ENCODE data around the gene WASL. TPM values are rescaled to one million over a fixed set of nuclear protein-coding genes. Genes with fewer than 3 reads are reported as not detected.

Gene WASL
- polyA plus RNA-seq, 1 donor (not counting 4 experiments of a cell fraction or from before 2014, with no cell fraction given) = 17.5 TPM

DNA sequence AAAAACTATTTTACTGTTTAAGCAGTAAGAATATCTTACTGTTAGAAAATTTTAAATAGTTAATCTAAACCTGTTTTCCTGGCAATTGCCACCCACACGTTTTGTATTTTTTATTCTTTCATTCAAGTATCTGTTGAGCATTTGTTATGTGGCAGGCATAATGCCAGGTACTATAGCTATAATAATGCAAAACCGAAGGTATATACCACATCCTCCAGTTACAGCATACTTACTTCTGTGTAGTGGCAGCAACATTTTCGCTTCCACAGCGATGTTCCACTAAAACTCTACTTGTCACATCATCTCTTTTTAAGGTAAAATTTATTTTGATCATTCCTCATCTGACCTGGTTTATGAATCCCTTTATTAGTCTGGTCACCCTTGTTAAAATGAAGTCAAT, 30.0 kb downstream of the WASL start:
- no peak overlapping the region for H3K27ac ChIP-seq (ENCODE audit: control insufficient read depth, insufficient read depth, low read length)
- H3K27me3 ChIP-seq (ENCODE audit: control insufficient read depth, extremely low read depth, insufficient read depth, low read length) = no peaks in the 10 kb centered on the region
- no peak overlapping the region for H3K4me2 ChIP-seq (ENCODE audit: control insufficient read depth, extremely low read depth, insufficient read depth, low read depth, low read length)
- H3K4me1 ChIP-seq (ENCODE audit: control insufficient read depth, extremely low read depth, insufficient read depth, low read length) = peaks cover 3% of the 10 kb centered on the region
- TF ChIP-seq EZH2 (IDR thresholded peaks at IDR 0.05; ENCODE audit: low read length) = no peak
- TF ChIP-seq, protein P1, sequence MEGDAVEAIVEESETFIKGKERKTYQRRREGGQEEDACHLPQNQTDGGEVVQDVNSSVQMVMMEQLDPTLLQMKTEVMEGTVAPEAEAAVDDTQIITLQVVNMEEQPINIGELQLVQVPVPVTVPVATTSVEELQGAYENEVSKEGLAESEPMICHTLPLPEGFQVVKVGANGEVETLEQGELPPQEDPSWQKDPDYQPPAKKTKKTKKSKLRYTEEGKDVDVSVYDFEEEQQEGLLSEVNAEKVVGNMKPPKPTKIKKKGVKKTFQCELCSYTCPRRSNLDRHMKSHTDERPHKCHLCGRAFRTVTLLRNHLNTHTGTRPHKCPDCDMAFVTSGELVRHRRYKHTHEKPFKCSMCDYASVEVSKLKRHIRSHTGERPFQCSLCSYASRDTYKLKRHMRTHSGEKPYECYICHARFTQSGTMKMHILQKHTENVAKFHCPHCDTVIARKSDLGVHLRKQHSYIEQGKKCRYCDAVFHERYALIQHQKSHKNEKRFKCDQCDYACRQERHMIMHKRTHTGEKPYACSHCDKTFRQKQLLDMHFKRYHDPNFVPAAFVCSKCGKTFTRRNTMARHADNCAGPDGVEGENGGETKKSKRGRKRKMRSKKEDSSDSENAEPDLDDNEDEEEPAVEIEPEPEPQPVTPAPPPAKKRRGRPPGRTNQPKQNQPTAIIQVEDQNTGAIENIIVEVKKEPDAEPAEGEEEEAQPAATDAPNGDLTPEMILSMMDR (optimal IDR thresholded peaks at IDR 0.05 in 1 of 3, IDR thresholded peaks at IDR 0.05 in 1 of 3, conservative IDR thresholded peaks at IDR 0.05 in 1 of 3; ENCODE audit: extremely low read depth in 1 of 3, insufficient read depth in 2 of 3, low read length in 3 of 3) = no peak
- no peaks in the 10 kb centered on the region for H4K20me1 ChIP-seq (ENCODE audit: control insufficient read depth, extremely low read depth, insufficient read depth, low read length)
- no peak overlapping the region for H3K4me3 ChIP-seq (ENCODE audit: control insufficient read depth in 2 of 3, extremely low read depth in 1 of 3, insufficient read depth in 2 of 3, low read depth in 1 of 3, low read length in 3 of 3)
- dilution Hi-C loops (cut with MboI; ENCODE audit: extremely low pct_ligation_motif_present, low sequenced_read_pairs) = no loop called here
- H3K9ac ChIP-seq (ENCODE audit: control insufficient read depth, extremely low read depth, insufficient read depth, low read length) = no peak overlapping the region
- H3K79me2 ChIP-seq (ENCODE audit: control insufficient read depth, insufficient read depth, low read length) = peaks cover 76% of the 10 kb centered on the region
- FAIRE-seq (no peak), DNase-seq (ENCODE audit: low read depth, low spot score) (no peak)
- peaks cover 0 to 2% of the 10 kb centered on the region in 2 experiments for H3K36me3 ChIP-seq (ENCODE audit: control insufficient read depth in 2 of 2, extremely low read depth in 1 of 2, insufficient read depth in 2 of 2, low read length in 2 of 2)
- no peaks in the 10 kb centered on the region for H3K9me1 ChIP-seq (ENCODE audit: control insufficient read depth, extremely low read depth, insufficient read depth, low read length)
- H3K9me3 ChIP-seq (ENCODE audit: control insufficient read depth, low read depth, low read length) = no peaks in the 10 kb centered on the region
- H2AFZ ChIP-seq (ENCODE audit: control insufficient read depth, low read length) = no peak overlapping the region

DNA sequence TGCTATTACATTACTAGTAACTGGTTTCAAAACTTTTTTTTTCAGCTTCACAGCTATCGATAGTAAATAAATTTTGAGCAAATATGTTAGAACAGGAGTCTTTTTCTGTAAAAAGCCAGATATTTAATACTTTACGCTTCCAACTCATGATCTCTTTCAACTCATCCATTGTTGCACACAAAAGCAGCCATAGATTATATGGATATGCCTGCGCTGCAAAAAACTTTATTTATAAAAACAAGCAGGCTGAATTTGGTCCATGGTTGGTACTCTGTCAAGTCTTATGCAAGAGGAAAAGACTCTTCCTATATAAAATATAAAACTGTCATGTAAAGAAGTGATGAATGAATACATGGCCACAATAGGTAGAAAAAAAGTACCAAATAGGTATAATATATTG, 31.1 kb downstream of the WASL start:
- H2AFZ ChIP-seq (ENCODE audit: control insufficient read depth, low read length) = no peak overlapping the region
- dilution Hi-C loops (cut with MboI; ENCODE audit: extremely low pct_ligation_motif_present, low sequenced_read_pairs) = no loop called here
- H3K4me2 ChIP-seq (ENCODE audit: control insufficient read depth, extremely low read depth, insufficient read depth, low read depth, low read length) = no peak overlapping the region
- no peak overlapping the region for H3K4me3 ChIP-seq (ENCODE audit: control insufficient read depth in 2 of 3, extremely low read depth in 1 of 3, insufficient read depth in 2 of 3, low read depth in 1 of 3, low read length in 3 of 3)
- H3K79me2 ChIP-seq (ENCODE audit: control insufficient read depth, insufficient read depth, low read length) = peaks cover 73% of the 10 kb centered on the region
- no peak overlapping the region for H3K27ac ChIP-seq (ENCODE audit: control insufficient read depth, insufficient read depth, low read length)
- H3K9ac ChIP-seq (ENCODE audit: control insufficient read depth, extremely low read depth, insufficient read depth, low read length) = no peak overlapping the region
- H3K9me3 ChIP-seq (ENCODE audit: control insufficient read depth, low read depth, low read length) = no peaks in the 10 kb centered on the region
- no peak for TF ChIP-seq EZH2 (IDR thresholded peaks at IDR 0.05; ENCODE audit: low read length)
- TF ChIP-seq, protein P1 (optimal IDR thresholded peaks at IDR 0.05 in 1 of 3, IDR thresholded peaks at IDR 0.05 in 1 of 3, conservative IDR thresholded peaks at IDR 0.05 in 1 of 3; ENCODE audit: extremely low read depth in 1 of 3, insufficient read depth in 2 of 3, low read length in 3 of 3) = no peak
- no peak for FAIRE-seq
- H3K4me1 ChIP-seq (ENCODE audit: control insufficient read depth, extremely low read depth, insufficient read depth, low read length) = peaks cover 4% of the 10 kb centered on the region
- no peaks in the 10 kb centered on the region for H3K9me1 ChIP-seq (ENCODE audit: control insufficient read depth, extremely low read depth, insufficient read depth, low read length)
- peaks cover 0 to 2% of the 10 kb centered on the region in 2 experiments for H3K36me3 ChIP-seq (ENCODE audit: control insufficient read depth in 2 of 2, extremely low read depth in 1 of 2, insufficient read depth in 2 of 2, low read length in 2 of 2)
- no peaks in the 10 kb centered on the region for H3K27me3 ChIP-seq (ENCODE audit: control insufficient read depth, extremely low read depth, insufficient read depth, low read length)
- DNase-seq (ENCODE audit: low read depth, low spot score) = no peak
- no peaks in the 10 kb centered on the region for H4K20me1 ChIP-seq (ENCODE audit: control insufficient read depth, extremely low read depth, insufficient read depth, low read length)
